SU-DHL-6 (cell line): Measurements from ENCODE around the gene CNTNAP5.

Experiments
- H2AFZ ChIP-seq: fragments of 200-600 bp; sonication (generic); 2 replicates; pipeline ENCODE4 v1.6.1; 2014; ENCODE audit warnings: low read depth, mild to moderate bottlenecking, moderate library complexity, mixed read lengths, antibody characterized with exemption, low read length; ENCODE audit not compliant: severe bottlenecking
- H3F3A ChIP-seq: fragments of 200-600 bp; shearing (Covaris generic); 2 replicates; pipeline ENCODE4 v1.6.0; 2016; ENCODE audit warnings: antibody characterized with exemption, mild to moderate bottlenecking; ENCODE audit not compliant: insufficient read depth
- H3K27ac ChIP-seq: fragments of 200-600 bp; sonication (generic); 2 replicates; pipeline ENCODE4 v1.5.1; 2016; ENCODE audit warnings: low read depth, mild to moderate bottlenecking, low read length, moderate library complexity, mixed read lengths
- H3K27me3 ChIP-seq: fragments of 200-600 bp; sonication (generic), shearing (Covaris generic); 2 replicates; pipeline ENCODE4 v1.6.0; 2014; ENCODE audit warnings: mild to moderate bottlenecking, low read length
- H3K36me3 ChIP-seq: fragments of 200-600 bp; sonication (generic); 2 replicates; pipeline ENCODE4 v1.6.1; 2014; ENCODE audit warnings: mild to moderate bottlenecking, low read length, mixed read lengths
- H3K4me2 ChIP-seq: fragments of 300-600, 200-600 bp; shearing (Covaris generic), sonication (generic); 2 replicates; pipeline ENCODE4 v1.6.0; 2014; ENCODE audit warnings: low read length, low read depth, mild to moderate bottlenecking; ENCODE audit not compliant: poor library complexity, severe bottlenecking
- H3K4me3 ChIP-seq: fragments of 200-600 bp; sonication (generic); 2 replicates; pipeline ENCODE4 v1.5.1; 2014; ENCODE audit warnings: antibody characterized with exemption, low read length, mild to moderate bottlenecking, mixed read lengths; ENCODE audit not compliant: insufficient read depth, poor library complexity, severe bottlenecking
- H3K79me2 ChIP-seq: fragments of 200-600 bp; sonication (generic); 2 replicates; pipeline ENCODE4 v1.6.1; 2014; ENCODE audit warnings: mild to moderate bottlenecking, low read length, moderate library complexity; ENCODE audit not compliant: insufficient read depth
- H3K9ac ChIP-seq: fragments of 200-600 bp; sonication (generic); 2 replicates; pipeline ENCODE4 v1.7.0; 2014; ENCODE audit warnings: mild to moderate bottlenecking, low read length
- H3K9me2 ChIP-seq: fragments of 200-600 bp; sonication (generic); replicated peaks from 2 replicates; pipeline ENCODE4 v1.6.1; 2014; ENCODE audit warnings: low read length; ENCODE audit not compliant: insufficient read depth
- H3K9me3 ChIP-seq: fragments of 200-600 bp; sonication (generic); 2 replicates; pipeline ENCODE4 v1.6.1; 2014; ENCODE audit warnings: low read length, mixed read lengths; ENCODE audit not compliant: insufficient read depth
- H4K20me1 ChIP-seq: fragments of 200-600 bp; sonication (generic); 2 replicates; pipeline ENCODE4 v1.6.1; 2014; ENCODE audit warnings: low read depth, mild to moderate bottlenecking, antibody characterized with exemption, low read length, moderate library complexity, mixed read lengths
- CTCF ChIP-seq: fragments of 200-600 bp; sonication (generic); IDR thresholded peaks from one replicate; pipeline ENCODE4 v1.5.1; 2017; ENCODE audit warnings: antibody characterized with exemption, mild to moderate bottlenecking, low read length, moderate library complexity; ENCODE audit not compliant: insufficient read depth, poor library complexity, severe bottlenecking
- EZH2phosphoT487 ChIP-seq: fragments of 200-600 bp; sonication (generic), shearing (Covaris generic); conservative IDR thresholded peaks from 2 replicates; pipeline ENCODE4 v1.6.1; 2018; ENCODE audit warnings: mild to moderate bottlenecking, antibody characterized with exemption, low read length, moderate library complexity, mixed read lengths

Gene CNTNAP5

GRCh38 chr2:124145982-124146381 is 120.9 kb downstream of the CNTNAP5 start:
- no peak overlapping the region for H2AFZ ChIP-seq
- no peaks in the 10 kb centered on the region for H4K20me1 ChIP-seq
- no peak overlapping the region for H3K4me2 ChIP-seq
- no peak overlapping the region for H3K4me3 ChIP-seq
- H3K9me2 ChIP-seq: no peaks in the 10 kb centered on the region
- H3F3A ChIP-seq: no peaks in the 10 kb centered on the region
- H3K36me3 ChIP-seq: no peaks in the 10 kb centered on the region
- TF ChIP-seq EZH2phosphoT487 (no peak), CTCF (no peak)
- H3K27me3 ChIP-seq: no peaks in the 10 kb centered on the region
- no peak overlapping the region for H3K27ac ChIP-seq
- H3K9ac ChIP-seq: no peak overlapping the region
- H3K79me2 ChIP-seq: no peaks in the 10 kb centered on the region
- no peaks in the 10 kb centered on the region for H3K9me3 ChIP-seq

GRCh38 chr2:124147552-124147951 is 122.5 kb downstream of the CNTNAP5 start:
- Histone ChIP-seq H3K27me3 (no peaks in the 10 kb centered on the region), H3K4me3 (no peak overlapping the region), H2AFZ (no peak overlapping the region), H3K9ac (no peak overlapping the region), H3K36me3 (no peaks in the 10 kb centered on the region), H3F3A (no peaks in the 10 kb centered on the region), H4K20me1 (no peaks in the 10 kb centered on the region), H3K27ac (no peak overlapping the region), H3K4me2 (no peak overlapping the region), H3K9me3 (no peaks in the 10 kb centered on the region), H3K79me2 (no peaks in the 10 kb centered on the region), H3K9me2 (no peaks in the 10 kb centered on the region)
- TF ChIP-seq EZH2phosphoT487 (no peak), CTCF (no peak)

GRCh38 chr2:124149571-124149970 is 124.5 kb downstream of the CNTNAP5 start:
- Histone ChIP-seq H3K36me3 (no peaks in the 10 kb centered on the region), H3K27ac (no peak overlapping the region), H2AFZ (no peak overlapping the region), H3K9ac (no peak overlapping the region), H3K4me3 (no peak overlapping the region), H3K27me3 (no peaks in the 10 kb centered on the region), H3K9me2 (no peaks in the 10 kb centered on the region), H4K20me1 (no peaks in the 10 kb centered on the region), H3K9me3 (no peaks in the 10 kb centered on the region), H3K79me2 (no peaks in the 10 kb centered on the region), H3F3A (no peaks in the 10 kb centered on the region), H3K4me2 (no peak overlapping the region)
- no peak for TF ChIP-seq EZH2phosphoT487
- no peak for TF ChIP-seq CTCF

GRCh38 chr2:124151691-124152090 is 126.6 kb downstream of the CNTNAP5 start:
- no peak overlapping the region for H3K4me2 ChIP-seq
- no peaks in the 10 kb centered on the region for H3K36me3 ChIP-seq
- H3K9me3 ChIP-seq: no peaks in the 10 kb centered on the region
- TF ChIP-seq CTCF: no peak
- no peak for TF ChIP-seq EZH2phosphoT487
- H3K9ac ChIP-seq: no peak overlapping the region
- H3K27me3 ChIP-seq: no peaks in the 10 kb centered on the region
- H3F3A ChIP-seq: no peaks in the 10 kb centered on the region
- no peak overlapping the region for H3K4me3 ChIP-seq
- no peaks in the 10 kb centered on the region for H3K9me2 ChIP-seq
- H3K27ac ChIP-seq: no peak overlapping the region
- H4K20me1 ChIP-seq: no peaks in the 10 kb centered on the region
- H3K79me2 ChIP-seq: no peaks in the 10 kb centered on the region
- H2AFZ ChIP-seq: no peak overlapping the region
